B cell (primary cell): ENCODE measurements around the gene TBXAS1. TPM values are rescaled to one million over a fixed set of nuclear protein-coding genes. Genes with fewer than 3 reads are reported as not detected.

ENCODE experiments used
- ATAC-seq: fragments of 200-7000 bp; cut with Tn5 transposase; one replicate; pipeline ENCODE4 v1.10.0; 2021; ENCODE audit warnings: low read depth, mild to moderate bottlenecking, moderate number of reproducible peaks, moderate library complexity
- CTCF ChIA-PET: fragments of 350-600 bp; sonication (Branson Sonifier 250); formaldehyde crosslinking; loops from one replicate; lab custom pipeline; 2021; ENCODE audit warnings: antibody characterized with exemption, inconsistent platforms; lab: Charles Lee
- POLR2A ChIA-PET: fragments of 350-600 bp; sonication (Branson Sonifier 250); formaldehyde crosslinking; loops from one replicate; lab custom pipeline; 2021; ENCODE audit warnings: antibody characterized with exemption; lab: Charles Lee
- DNase-seq: peaks from one replicate; pipeline ENCODE4 v3.0.0; 2013
- H2AFZ ChIP-seq: 2 replicates; pipeline ENCODE4 v1.6.1; 2012; ENCODE audit warnings: mild to moderate bottlenecking, low read depth, low read length; ENCODE audit not compliant: insufficient read depth, poor library complexity, severe bottlenecking
- H3K27ac ChIP-seq, 2 donors: 1 replicate in 1 of 2; 2 replicates in 1 of 2; pipeline ENCODE4 v1.5.1; 2012 to 2013; ENCODE audit warnings: low read length in 2 of 2, mild to moderate bottlenecking in 2 of 2, moderate library complexity in 1 of 2
- H3K27me3 ChIP-seq, 4 experiments: fragments of 200-600 bp in 1 of 4; sonication (generic) in 1 of 4; replicated peaks in 1 of 4; 1 replicate in 2 of 4; 2 replicates in 2 of 4; pipeline versions ENCODE4 v1.6.1 to v1.7.0; 2013 to 2016; ENCODE audit warnings: low read length in 3 of 4, mild to moderate bottlenecking in 2 of 4, mixed read lengths in 1 of 4, moderate library complexity in 1 of 4; ENCODE audit not compliant: insufficient read depth in 4 of 4, control insufficient read depth in 3 of 4; ENCODE audit errors: control extremely low read depth in 1 of 4
- H3K36me3 ChIP-seq, 2 experiments: replicated peaks in 1 of 2; 1 replicate in 1 of 2; 2 replicates in 1 of 2; pipeline versions ENCODE4 v1.6.1 to v1.7.1; 2013; ENCODE audit warnings: low read length in 1 of 2; ENCODE audit not compliant: insufficient read depth in 2 of 2, control insufficient read depth in 1 of 2; ENCODE audit errors: control extremely low read depth in 1 of 2, extremely low read depth in 1 of 2
- H3K4me1 ChIP-seq, 2 donors: fragments of 200-600 bp in 1 of 2; sonication (generic) in 1 of 2; 1 replicate in 1 of 2; 2 replicates in 1 of 2; pipeline versions ENCODE4 v1.5.1 to v1.6.1; 2013 to 2017; ENCODE audit warnings: low read length in 2 of 2; ENCODE audit not compliant: control insufficient read depth in 2 of 2, insufficient read depth in 2 of 2
- H3K4me2 ChIP-seq: replicated peaks from 2 replicates; pipeline ENCODE3; 2012; ENCODE audit warnings: mild to moderate bottlenecking, low read depth, low read length; ENCODE audit not compliant: poor library complexity, severe bottlenecking
- H3K4me3 ChIP-seq, 5 experiments: fragments of 200-600 bp in 1 of 5; sonication (generic) in 1 of 5; 1 replicate in 3 of 5; 2 replicates in 2 of 5; pipeline versions ENCODE4 v1.5.1 to v1.7.0; 2011 to 2016; ENCODE audit warnings: low read length in 4 of 5, mild to moderate bottlenecking in 4 of 5, low read depth in 2 of 5, control low read depth in 1 of 5, moderate library complexity in 1 of 5; ENCODE audit not compliant: insufficient read depth in 1 of 5; ENCODE audit errors: control extremely low read depth in 1 of 5, extremely low read depth in 1 of 5
- H3K79me2 ChIP-seq: fragments of 200-600 bp; sonication (generic); one replicate; pipeline ENCODE4 v1.6.0; 2016; ENCODE audit warnings: low read length; ENCODE audit not compliant: control insufficient read depth, insufficient read depth
- H3K9ac ChIP-seq: fragments of 200-600 bp; sonication (generic); 2 replicates; pipeline ENCODE4 v1.6.1; 2017; ENCODE audit warnings: mild to moderate bottlenecking, low read length, moderate library complexity
- H3K9me3 ChIP-seq, 3 donors: one replicate each; pipeline versions ENCODE4 v1.6.1 to v1.7.1; 2013; ENCODE audit warnings: low read length in 2 of 3; ENCODE audit not compliant: control insufficient read depth in 2 of 3, insufficient read depth in 1 of 3; ENCODE audit errors: control extremely low read depth in 1 of 3
- H4K20me1 ChIP-seq: 2 replicates; pipeline ENCODE4 v1.6.0; 2012; ENCODE audit warnings: mild to moderate bottlenecking, low read length; ENCODE audit not compliant: insufficient read depth, control insufficient read depth, poor library complexity, severe bottlenecking
- H3K27ac Mint-ChIP-seq: one replicate; pipeline ENCODE4 v1.8.0; 2021; ENCODE audit warnings: mixed read lengths
- H3K27me3 Mint-ChIP-seq: one replicate; pipeline ENCODE4 v1.8.0; 2021; ENCODE audit warnings: mixed read lengths
- H3K4me1 Mint-ChIP-seq: one replicate; pipeline ENCODE4 v1.8.0; 2021; ENCODE audit warnings: mixed read lengths
- H3K4me3 Mint-ChIP-seq: one replicate; pipeline ENCODE4 v1.8.0; 2021; ENCODE audit warnings: mixed read lengths
- H3K9me3 Mint-ChIP-seq: one replicate; pipeline ENCODE4 v1.8.0; 2022; ENCODE audit warnings: mixed read lengths; ENCODE audit not compliant: insufficient read depth
- EZH2 ChIP-seq: IDR thresholded peaks from 2 replicates; pipeline ENCODE4 v1.6.1; 2012; ENCODE audit warnings: borderline replicate concordance, low read depth, mild to moderate bottlenecking, moderate library complexity, low read length; ENCODE audit not compliant: insufficient read depth, poor library complexity, severe bottlenecking
- WGBS: methylation state at CpG from one replicate; pipeline ENCODE4 v1.1.5; 2013; ENCODE audit warnings: missing lambda C conversion rate; ENCODE audit not compliant: insufficient coverage; 5-methylcytosine and 5-hydroxymethylcytosine counted together
- intact Hi-C: fragments of 100-400 bp; cut with micrococcal nuclease; formaldehyde crosslinking; loops from one replicate; pipeline ENCODE4 v1.10.0; 2022
- polyA plus RNA-seq: library from polyadenylated mRNA; depleted of rRNA; stranded (reverse); fragments of >200 nt; gene quantifications from 2 replicates; pipeline ENCODE4 v1.2.3, GENCODE V29; 2012
- total RNA-seq, 2 donors: library from RNA; stranded (reverse); fragments of 120-200 nt in 1 of 2; gene quantifications; 1 replicate in 1 of 2; 2 replicates in 1 of 2; pipeline versions ENCODE4 v1.2.3 to v1.2.4, GENCODE V29; 2013 to 2022
- TF ChIP-seq, protein P1 (sequence below): fragments of 200-600 bp; IDR thresholded peaks from one replicate; pipeline ENCODE4 v1.8.0; 2022; ENCODE audit warnings: antibody characterized with exemption, mild to moderate bottlenecking

The TBXAS1 gene
- total and polyA plus RNA-seq, 2 donors (not counting 1 experiment from before 2014, with no cell fraction given): 8.1 to 21.0 TPM

DNA sequence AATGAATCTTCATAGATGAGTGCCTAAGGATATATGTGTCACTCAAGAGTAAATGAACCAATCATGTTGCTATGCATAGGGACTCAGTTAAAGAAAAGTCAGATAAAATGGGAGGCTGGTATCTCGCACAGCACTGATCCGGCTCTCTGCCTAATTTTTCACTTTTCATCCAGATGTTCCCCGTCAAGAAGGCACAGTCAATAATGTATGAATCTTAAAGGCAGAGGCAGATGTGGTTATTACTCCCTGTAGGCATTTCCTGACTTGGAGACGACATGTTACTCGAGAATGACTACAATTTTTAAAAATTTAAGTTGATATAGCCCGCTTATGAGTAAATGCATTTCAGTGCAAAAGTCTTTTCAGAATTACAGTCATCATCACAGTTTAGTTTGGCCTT lies 113.6 kb downstream of the TBXAS1 start:
- no peak for ATAC-seq
- CTCF ChIA-PET: no interaction called here
- Histone ChIP-seq H3K79me2 (no peaks in the 10 kb centered on the region), H3K4me3 (no peak overlapping the region), H3K27ac (no peak overlapping the region), H3K9me3 (peaks cover 0 to 13% (median 10%) of the 10 kb centered on the region in 3 donors), H3K4me2 (no peak overlapping the region), H3K4me1 (peaks cover 15 to 20% of the 10 kb centered on the region in 2 donors), H3K27me3 (no peaks in the 10 kb centered on the region), H2AFZ (no peak overlapping the region), H3K9ac (no peak overlapping the region), H4K20me1 (no peaks in the 10 kb centered on the region), H3K36me3 (peaks cover 0 to 1% of the 10 kb centered on the region in 2 experiments)
- POLR2A ChIA-PET: no interaction called here
- DNase-seq: no peak
- 93% methylated on average over 3 of the region's 6 CpGs for WGBS
- TF ChIP-seq EZH2: no peak
- TF ChIP-seq, protein P1, sequence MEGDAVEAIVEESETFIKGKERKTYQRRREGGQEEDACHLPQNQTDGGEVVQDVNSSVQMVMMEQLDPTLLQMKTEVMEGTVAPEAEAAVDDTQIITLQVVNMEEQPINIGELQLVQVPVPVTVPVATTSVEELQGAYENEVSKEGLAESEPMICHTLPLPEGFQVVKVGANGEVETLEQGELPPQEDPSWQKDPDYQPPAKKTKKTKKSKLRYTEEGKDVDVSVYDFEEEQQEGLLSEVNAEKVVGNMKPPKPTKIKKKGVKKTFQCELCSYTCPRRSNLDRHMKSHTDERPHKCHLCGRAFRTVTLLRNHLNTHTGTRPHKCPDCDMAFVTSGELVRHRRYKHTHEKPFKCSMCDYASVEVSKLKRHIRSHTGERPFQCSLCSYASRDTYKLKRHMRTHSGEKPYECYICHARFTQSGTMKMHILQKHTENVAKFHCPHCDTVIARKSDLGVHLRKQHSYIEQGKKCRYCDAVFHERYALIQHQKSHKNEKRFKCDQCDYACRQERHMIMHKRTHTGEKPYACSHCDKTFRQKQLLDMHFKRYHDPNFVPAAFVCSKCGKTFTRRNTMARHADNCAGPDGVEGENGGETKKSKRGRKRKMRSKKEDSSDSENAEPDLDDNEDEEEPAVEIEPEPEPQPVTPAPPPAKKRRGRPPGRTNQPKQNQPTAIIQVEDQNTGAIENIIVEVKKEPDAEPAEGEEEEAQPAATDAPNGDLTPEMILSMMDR: no peak
- Mint-ChIP-seq H3K27ac (no peak overlapping the region), H3K9me3 (peaks cover 8% of the 10 kb centered on the region), H3K4me3 (no peak overlapping the region), H3K4me1 (peaks cover 17% of the 10 kb centered on the region), H3K27me3 (peaks cover 13% of the 10 kb centered on the region)
- intact Hi-C loops: no loop called here

DNA sequence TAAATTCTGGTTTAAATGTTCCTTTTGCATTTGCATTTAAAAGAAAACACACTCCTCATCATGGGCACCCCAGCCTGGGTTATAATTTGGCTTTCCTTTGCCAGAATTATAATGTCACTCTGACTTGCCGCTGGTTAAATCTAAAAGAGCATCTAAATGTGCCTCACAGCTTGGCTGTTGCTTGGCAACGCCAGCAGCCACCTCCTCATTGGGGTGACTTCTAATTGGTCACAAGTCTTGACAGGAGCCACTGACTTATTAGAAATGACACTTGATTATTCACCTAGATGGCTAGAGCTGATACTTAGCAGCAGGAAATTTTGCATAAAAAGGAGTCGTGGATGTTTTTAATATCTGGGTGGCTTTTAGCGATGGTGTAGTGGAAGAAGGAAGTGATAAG lies 114.3 kb downstream of the TBXAS1 start:
- Histone ChIP-seq H2AFZ (no peak overlapping the region), H4K20me1 (no peaks in the 10 kb centered on the region), H3K27me3 (no peaks in the 10 kb centered on the region), H3K4me2 (no peak overlapping the region), H3K4me3 (no peak overlapping the region), H3K9me3 (peaks cover 0 to 17% (median 15%) of the 10 kb centered on the region in 3 donors), H3K79me2 (no peaks in the 10 kb centered on the region), H3K4me1 (peaks cover 7 to 12% of the 10 kb centered on the region in 2 donors), H3K9ac (no peak overlapping the region), H3K27ac (no peak overlapping the region), H3K36me3 (peaks cover 0 to 1% of the 10 kb centered on the region in 2 experiments)
- WGBS: 83% methylated on average over 3 of the region's 4 CpGs
- ATAC-seq (no peak), DNase-seq (no peak)
- no peak overlapping the region for H3K27ac Mint-ChIP-seq
- TF ChIP-seq, protein P1: no peak
- TF ChIP-seq EZH2: no peak
- H3K27me3 Mint-ChIP-seq: peaks cover 13% of the 10 kb centered on the region
- H3K4me1 Mint-ChIP-seq: peaks cover 12% of the 10 kb centered on the region
- H3K4me3 Mint-ChIP-seq: no peak overlapping the region
- intact Hi-C loops: no loop called here
- ChIA-PET POLR2A (no interaction called here), CTCF (no interaction called here)
- peaks cover 8% of the 10 kb centered on the region for H3K9me3 Mint-ChIP-seq
